ENCODE data around the gene PTPRG. TPM values are rescaled to one million over a fixed set of nuclear protein-coding genes. Genes with fewer than 3 reads are reported as not detected.
A peak's percentile ranks its signal among the peaks of the same experiment; 100 is the strongest.

PTPRG gene
- total RNA-seq, 6 experiments from 2014 or later, result 29.4 to 34.7 (median 32.7) TPM

DNA sequence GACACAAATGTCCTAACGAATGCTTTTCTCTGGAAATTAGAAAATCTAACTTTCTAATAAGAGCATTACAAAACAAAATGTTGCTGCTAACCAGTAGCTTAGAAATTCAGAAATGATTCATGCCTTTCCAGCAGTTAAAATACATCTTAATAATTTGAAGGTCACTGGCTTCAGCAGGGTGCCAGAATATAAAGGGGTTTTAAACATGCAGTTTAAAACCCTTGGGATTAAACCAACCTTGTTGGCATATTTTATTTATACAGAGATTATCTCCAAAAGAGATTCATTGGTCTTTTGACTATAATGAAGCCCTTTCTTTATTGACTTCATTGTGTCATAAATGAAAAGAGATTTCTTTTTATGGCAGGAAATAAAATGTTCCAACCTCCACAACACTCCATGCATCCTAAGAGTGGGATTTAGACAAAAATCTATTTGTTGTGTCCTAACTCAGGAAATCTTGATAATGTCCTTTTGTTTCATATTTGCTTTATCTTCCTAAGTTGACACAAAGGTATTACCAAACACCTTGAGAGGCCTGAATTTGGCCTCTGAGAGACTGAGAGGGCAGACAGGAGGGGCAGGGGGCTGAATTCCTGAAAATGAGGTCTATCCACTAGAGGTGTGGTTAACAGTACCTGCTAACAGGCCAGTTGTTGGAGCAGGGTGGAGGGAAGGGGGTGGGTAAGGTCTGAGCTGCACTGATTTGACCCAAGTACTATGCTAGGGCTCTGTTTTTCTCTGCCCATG, 687.5 kb downstream of the PTPRG start:
- TF ChIP-seq, protein P1, sequence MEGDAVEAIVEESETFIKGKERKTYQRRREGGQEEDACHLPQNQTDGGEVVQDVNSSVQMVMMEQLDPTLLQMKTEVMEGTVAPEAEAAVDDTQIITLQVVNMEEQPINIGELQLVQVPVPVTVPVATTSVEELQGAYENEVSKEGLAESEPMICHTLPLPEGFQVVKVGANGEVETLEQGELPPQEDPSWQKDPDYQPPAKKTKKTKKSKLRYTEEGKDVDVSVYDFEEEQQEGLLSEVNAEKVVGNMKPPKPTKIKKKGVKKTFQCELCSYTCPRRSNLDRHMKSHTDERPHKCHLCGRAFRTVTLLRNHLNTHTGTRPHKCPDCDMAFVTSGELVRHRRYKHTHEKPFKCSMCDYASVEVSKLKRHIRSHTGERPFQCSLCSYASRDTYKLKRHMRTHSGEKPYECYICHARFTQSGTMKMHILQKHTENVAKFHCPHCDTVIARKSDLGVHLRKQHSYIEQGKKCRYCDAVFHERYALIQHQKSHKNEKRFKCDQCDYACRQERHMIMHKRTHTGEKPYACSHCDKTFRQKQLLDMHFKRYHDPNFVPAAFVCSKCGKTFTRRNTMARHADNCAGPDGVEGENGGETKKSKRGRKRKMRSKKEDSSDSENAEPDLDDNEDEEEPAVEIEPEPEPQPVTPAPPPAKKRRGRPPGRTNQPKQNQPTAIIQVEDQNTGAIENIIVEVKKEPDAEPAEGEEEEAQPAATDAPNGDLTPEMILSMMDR (IDR thresholded peaks at IDR 0.05), result no peak
- no peak overlapping the region for H3K4me3 Mint-ChIP-seq
- DNase-seq, result no peak
- 0 out of 2 replicates have a peak, but pooled peaks cover 1% of the 10 kb centered on the region for H3K27me3 Mint-ChIP-seq (ENCODE audit: insufficient read depth)
- H3K9me3 Mint-ChIP-seq, result no peaks in the 10 kb centered on the region
- no peaks in the 10 kb centered on the region for H3K36me3 Mint-ChIP-seq (ENCODE audit: low read depth)
- H3K27ac Mint-ChIP-seq, result no peak overlapping the region
- peaks cover 22% of the 10 kb centered on the region for H3K4me1 Mint-ChIP-seq (ENCODE audit: low read depth)

DNA sequence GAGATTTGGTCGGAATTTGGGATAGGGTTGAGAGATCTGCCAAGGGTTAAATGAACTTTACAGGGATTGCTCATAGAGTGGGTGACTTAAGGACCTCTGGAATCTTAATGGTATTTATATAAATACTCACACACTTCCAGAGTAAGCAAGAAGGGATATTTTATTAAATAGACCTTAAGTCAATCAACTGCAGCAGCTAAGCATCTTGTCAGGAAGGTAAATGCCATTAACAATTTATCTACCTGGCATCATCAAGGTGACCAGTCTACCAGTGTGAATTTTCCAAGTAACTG, 688.1 kb downstream of the PTPRG start:
- 0 out of 2 replicates have a peak, but pooled peaks cover 1% of the 10 kb centered on the region for H3K27me3 Mint-ChIP-seq (ENCODE audit: insufficient read depth)
- H3K36me3 Mint-ChIP-seq (ENCODE audit: low read depth), result no peaks in the 10 kb centered on the region
- TF ChIP-seq, protein P1 (IDR thresholded peaks at IDR 0.05), result no peak
- H3K4me1 Mint-ChIP-seq (ENCODE audit: low read depth), result peaks cover 22% of the 10 kb centered on the region
- H3K27ac Mint-ChIP-seq, result no peak overlapping the region
- no peak for DNase-seq
- no peak overlapping the region for H3K4me3 Mint-ChIP-seq
- no peaks in the 10 kb centered on the region for H3K9me3 Mint-ChIP-seq

DNA sequence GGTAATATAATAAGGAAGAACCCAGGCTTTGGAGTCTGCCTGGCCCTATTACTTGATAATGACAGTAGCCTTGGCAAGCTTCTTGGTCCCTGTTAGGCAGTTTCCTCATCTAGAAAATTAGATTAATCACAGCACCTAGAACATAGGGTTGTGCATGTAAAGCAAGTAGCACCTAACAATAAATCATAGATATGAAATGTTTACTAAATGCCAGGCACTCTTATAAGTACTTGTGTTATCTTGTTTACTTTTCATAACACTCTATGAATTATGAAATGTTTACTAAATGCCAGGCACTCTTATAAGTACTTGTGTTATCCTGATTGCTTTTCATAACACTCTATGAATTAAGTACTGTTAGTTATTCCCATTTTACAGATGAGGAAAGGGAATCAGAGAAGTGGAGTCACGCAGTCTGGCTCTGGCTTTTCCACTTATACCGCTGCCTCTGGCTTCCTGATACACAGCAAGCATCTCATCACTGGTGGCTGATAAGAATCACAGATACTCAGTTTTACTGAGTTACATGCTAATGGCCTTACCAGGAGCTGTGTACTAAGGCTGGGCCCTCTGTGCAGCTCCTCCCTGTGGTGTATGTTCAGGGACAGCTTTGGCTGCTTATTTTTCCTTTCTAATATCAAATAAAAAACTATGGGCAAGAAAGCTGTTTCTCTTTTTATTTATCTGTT, 688.6 kb downstream of the PTPRG start:
- H3K27me3 Mint-ChIP-seq (ENCODE audit: insufficient read depth), result 0 out of 2 replicates have a peak, but pooled peaks cover 1% of the 10 kb centered on the region
- TF ChIP-seq, protein P1 (IDR thresholded peaks at IDR 0.05), result no peak
- H3K36me3 Mint-ChIP-seq (ENCODE audit: low read depth), result no peaks in the 10 kb centered on the region
- no peaks in the 10 kb centered on the region for H3K9me3 Mint-ChIP-seq
- no peak overlapping the region for H3K4me3 Mint-ChIP-seq
- DNase-seq, result no peak
- H3K27ac Mint-ChIP-seq, result no peak overlapping the region
- peaks cover 22% of the 10 kb centered on the region for H3K4me1 Mint-ChIP-seq (ENCODE audit: low read depth)

DNA sequence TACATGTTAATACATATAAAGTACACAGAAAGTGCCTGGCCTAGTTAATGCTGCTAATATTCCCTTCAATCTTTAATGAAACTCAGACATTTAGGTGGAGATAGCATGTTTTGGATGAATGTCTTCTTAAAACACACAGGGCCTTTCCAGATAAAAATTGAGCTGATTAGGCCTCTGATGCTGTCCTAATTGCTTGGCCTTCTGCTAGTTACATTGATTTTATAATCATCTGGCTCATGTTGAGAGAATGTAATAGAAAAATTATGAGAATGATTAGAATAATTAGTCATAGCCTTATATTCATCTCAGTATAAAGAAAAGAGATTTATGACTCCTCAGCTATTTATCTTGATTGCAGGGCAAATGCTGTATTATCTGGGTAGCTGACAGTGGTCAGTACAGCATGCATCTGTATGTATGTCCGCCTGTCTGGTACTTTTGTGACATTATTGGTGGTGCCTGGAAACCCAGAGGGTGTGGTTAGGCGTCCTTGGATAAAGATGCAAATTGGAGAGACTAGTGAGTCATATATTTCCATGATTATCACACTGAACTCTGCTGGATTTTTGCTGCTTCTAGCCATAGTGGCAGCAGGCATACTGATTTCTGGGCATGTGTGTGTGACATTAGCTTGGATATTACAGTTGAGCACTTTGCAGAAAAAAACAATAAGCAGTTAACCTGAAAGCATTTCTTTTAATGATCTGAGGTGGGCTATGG, 691.2 kb downstream of the PTPRG start:
- H3K9me3 Mint-ChIP-seq, result no peaks in the 10 kb centered on the region
- 0 out of 2 replicates have a peak, but pooled peaks cover 1% of the 10 kb centered on the region for H3K27me3 Mint-ChIP-seq (ENCODE audit: insufficient read depth)
- no peak overlapping the region for H3K27ac Mint-ChIP-seq
- H3K4me3 Mint-ChIP-seq, result no peak overlapping the region
- no peaks in the 10 kb centered on the region for H3K36me3 Mint-ChIP-seq (ENCODE audit: low read depth)
- H3K4me1 Mint-ChIP-seq (ENCODE audit: low read depth), result peaks cover 22% of the 10 kb centered on the region
- TF ChIP-seq, protein P1 (IDR thresholded peaks at IDR 0.05), result no peak
- peak; percentile 8 for DNase-seq

DNA sequence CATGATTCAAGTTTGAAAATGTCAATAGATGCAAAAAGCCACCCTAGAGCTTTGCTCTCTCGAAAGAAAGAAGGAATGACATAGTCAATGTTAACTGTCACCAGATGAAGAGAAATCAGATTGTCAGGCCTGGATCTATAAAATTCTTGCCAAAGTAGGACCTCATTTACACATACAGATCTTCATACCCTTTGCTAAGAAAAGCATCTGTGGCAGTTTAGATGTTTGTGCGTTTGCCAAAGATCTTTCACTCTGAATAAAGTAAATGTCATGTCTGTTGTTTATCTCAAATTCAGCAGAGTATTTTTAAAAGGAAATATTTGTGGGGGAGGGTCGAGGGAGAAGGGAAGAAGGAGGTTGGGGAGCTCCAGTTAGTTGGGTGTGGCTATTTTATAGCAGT, 692.6 kb downstream of the PTPRG start:
- Mint-ChIP-seq H3K27me3 (ENCODE audit: insufficient read depth) (0 out of 2 replicates have a peak, but pooled peaks cover 1% of the 10 kb centered on the region), H3K4me1 (ENCODE audit: low read depth) (peaks cover 21% of the 10 kb centered on the region), H3K36me3 (ENCODE audit: low read depth) (no peaks in the 10 kb centered on the region), H3K4me3 (no peak overlapping the region), H3K9me3 (no peaks in the 10 kb centered on the region), H3K27ac (no peak overlapping the region)
- DNase-seq, result no peak
- TF ChIP-seq, protein P1 (IDR thresholded peaks at IDR 0.05), result no peak
